H1 (cell line): Measurements from ENCODE around the gene CSNK1D. TPM values are rescaled to one million over a fixed set of nuclear protein-coding genes. Genes with fewer than 3 reads are reported as not detected.

Experiments
- CTCF ChIA-PET: fragments of 300-600 bp; sonication (Branson Sonifier 250); formaldehyde crosslinking; loops from one replicate; lab custom pipeline; 2021; ENCODE audit not compliant: partially characterized antibody; lab: Charles Lee
- POLR2A ChIA-PET: fragments of 300-600 bp; sonication (Branson Sonifier 250); formaldehyde crosslinking; loops from one replicate; lab custom pipeline; 2021; ENCODE audit warnings: inconsistent platforms; ENCODE audit not compliant: partially characterized antibody; lab: Charles Lee
- DNase-seq, 2 experiments: peaks; one replicate each; pipeline versions ENCODE4 v3.0.0 to v3.0.0-alpha.2; 2010 to 2022; ENCODE audit warnings: low spot score in 2 of 2, low read depth in 1 of 2, mixed read lengths in 1 of 2
- FAIRE-seq: peaks from 2 replicates; lab custom pipeline; 2011; peaks lifted over from hg19 to GRCh38; lab: Jason Lieb, UNC
- H2AFZ ChIP-seq: 2 replicates; pipeline ENCODE4 v1.8.1; 2012; ENCODE audit warnings: low read length, inconsistent platforms
- H2AK5ac ChIP-seq: 2 replicates; pipeline ENCODE4 v1.6.1; 2013; ENCODE audit warnings: low read depth, low read length
- H2BK120ac ChIP-seq: replicated peaks from 2 replicates; pipeline ENCODE3; 2013; ENCODE audit warnings: low read depth, low read length, inconsistent platforms
- H2BK12ac ChIP-seq: 2 replicates; pipeline ENCODE4 v1.6.1; 2013; ENCODE audit warnings: low read depth, low read length
- H2BK15ac ChIP-seq: 2 replicates; pipeline ENCODE4 v1.6.1; 2013; ENCODE audit warnings: low read length
- H2BK20ac ChIP-seq: 2 replicates; pipeline ENCODE4 v1.6.1; 2013; ENCODE audit warnings: low read length
- H2BK5ac ChIP-seq: 2 replicates; pipeline ENCODE4 v1.6.1; 2013; ENCODE audit warnings: low read depth, low read length
- H3K14ac ChIP-seq: 2 replicates; pipeline ENCODE4 v1.6.1; 2013; ENCODE audit warnings: inconsistent platforms; ENCODE audit not compliant: insufficient read length
- H3K18ac ChIP-seq: 2 replicates; pipeline ENCODE4 v1.6.1; 2013; ENCODE audit warnings: low read length; ENCODE audit errors: extremely low read depth
- H3K23ac ChIP-seq: 2 replicates; pipeline ENCODE4 v1.6.1; 2013; ENCODE audit warnings: inconsistent platforms; ENCODE audit not compliant: insufficient read length
- H3K23me2 ChIP-seq: 2 replicates; pipeline ENCODE4 v1.6.1; 2013; ENCODE audit warnings: low read depth, low read length
- H3K27ac ChIP-seq: 2 replicates; pipeline ENCODE4 v1.6.1; 2011; ENCODE audit warnings: low read depth, low read length, inconsistent platforms
- H3K27me3 ChIP-seq, 4 experiments: replicated peaks in 1 of 4; 1 replicate in 1 of 4; 2 replicates in 3 of 4; pipeline versions ENCODE4 v1.6.1 to v1.8.1; 2011 to 2013; ENCODE audit warnings: low read length in 3 of 4, mild to moderate bottlenecking in 3 of 4, inconsistent platforms in 2 of 4, mixed read lengths in 2 of 4, moderate library complexity in 1 of 4; ENCODE audit not compliant: control insufficient read depth in 3 of 4, insufficient read depth in 3 of 4; ENCODE audit errors: extremely low read depth in 1 of 4
- H3K36me3 ChIP-seq, 4 experiments: 2 replicates each; pipeline versions ENCODE4 v1.6.1 to v1.8.1; 2011 to 2013; ENCODE audit warnings: mild to moderate bottlenecking in 4 of 4, low read length in 3 of 4, moderate library complexity in 2 of 4, control low read depth in 1 of 4, inconsistent platforms in 1 of 4; ENCODE audit not compliant: insufficient read depth in 4 of 4, control insufficient read depth in 2 of 4
- H3K4ac ChIP-seq: replicated peaks from 2 replicates; pipeline ENCODE3; 2013; ENCODE audit warnings: low read length, low read depth, mixed read lengths, inconsistent platforms; ENCODE audit not compliant: insufficient read length
- H3K4me1 ChIP-seq, 4 experiments: replicated peaks in 1 of 4; 1 replicate in 1 of 4; 2 replicates in 3 of 4; pipeline versions ENCODE4 v1.6.1 to v1.8.1; 2011 to 2013; ENCODE audit warnings: low read length in 3 of 4, inconsistent platforms in 2 of 4, mixed read lengths in 1 of 4; ENCODE audit not compliant: insufficient read depth in 4 of 4, control insufficient read depth in 3 of 4
- H3K4me2 ChIP-seq, 2 experiments: 2 replicates each; pipeline versions ENCODE4 v1.6.1 to v1.8.1; 2011 to 2013; ENCODE audit warnings: low read depth in 2 of 2, low read length in 2 of 2, control low read depth in 1 of 2, inconsistent platforms in 1 of 2, mild to moderate bottlenecking in 1 of 2; ENCODE audit not compliant: insufficient read depth in 1 of 2
- H3K4me3 ChIP-seq, 4 experiments: fragments of 200-600, 300-600 bp in 1 of 4; sonication (generic), shearing (Covaris generic), sonication (Bioruptor Twin) in 1 of 4; 2 replicates each; pipeline versions ENCODE4 v1.5.1 to v1.8.1; 2011 to 2016; ENCODE audit warnings: low read length in 4 of 4, low read depth in 3 of 4, control low read depth in 2 of 4, inconsistent platforms in 2 of 4, mild to moderate bottlenecking in 2 of 4, mixed read lengths in 1 of 4, moderate library complexity in 1 of 4; ENCODE audit not compliant: insufficient read depth in 2 of 4; ENCODE audit errors: extremely low read depth in 1 of 4
- H3K56ac ChIP-seq: replicated peaks from 2 replicates; pipeline ENCODE3; 2013; ENCODE audit warnings: low read depth, mild to moderate bottlenecking, mixed read lengths, low read length, inconsistent platforms; ENCODE audit not compliant: insufficient read length
- H3K79me1 ChIP-seq: 2 replicates; pipeline ENCODE4 v1.6.1; 2013; ENCODE audit warnings: low read depth, low read length, control low read depth
- H3K79me2 ChIP-seq, 2 experiments: 2 replicates each; pipeline versions ENCODE4 v1.6.1 to v1.8.1; 2012 to 2013; ENCODE audit warnings: low read length in 2 of 2, mild to moderate bottlenecking in 2 of 2, inconsistent platforms in 1 of 2; ENCODE audit not compliant: insufficient read depth in 2 of 2, control insufficient read depth in 1 of 2
- H3K9ac ChIP-seq, 4 experiments: replicated peaks in 1 of 4; 1 replicate in 1 of 4; 2 replicates in 3 of 4; pipeline versions ENCODE4 v1.6.1 to v1.8.1; 2011 to 2013; ENCODE audit warnings: low read depth in 3 of 4, low read length in 3 of 4, control low read depth in 2 of 4, mild to moderate bottlenecking in 2 of 4, moderate library complexity in 2 of 4, inconsistent platforms in 1 of 4; ENCODE audit errors: extremely low read depth in 1 of 4
- H3K9me3 ChIP-seq, 2 experiments: 2 replicates each; pipeline versions ENCODE4 v1.6.1 to v1.8.1; 2012 to 2013; ENCODE audit warnings: mild to moderate bottlenecking in 2 of 2, moderate library complexity in 2 of 2, control low read depth in 1 of 2, inconsistent platforms in 1 of 2, low read depth in 1 of 2, low read length in 1 of 2, mixed read lengths in 1 of 2; ENCODE audit not compliant: insufficient read depth in 2 of 2
- H4K20me1 ChIP-seq, 2 experiments: replicated peaks in 1 of 2; 2 replicates each; pipeline versions ENCODE3 to v1.8.1; 2011 to 2013; ENCODE audit warnings: inconsistent platforms in 2 of 2, low read length in 2 of 2, mild to moderate bottlenecking in 1 of 2; ENCODE audit not compliant: insufficient read depth in 2 of 2, control insufficient read depth in 1 of 2
- H4K5ac ChIP-seq: 2 replicates; pipeline ENCODE4 v1.6.1; 2013; ENCODE audit warnings: low read length, low read depth, mixed read lengths, inconsistent platforms; ENCODE audit not compliant: insufficient read length
- H4K8ac ChIP-seq: 2 replicates; pipeline ENCODE4 v1.8.0; 2013; ENCODE audit warnings: mild to moderate bottlenecking, moderate library complexity, low read length, inconsistent platforms; ENCODE audit not compliant: insufficient read depth; ENCODE audit errors: extremely low read depth
- H4K91ac ChIP-seq: replicated peaks from 2 replicates; pipeline ENCODE3; 2013; ENCODE audit warnings: low read length, mixed read lengths, inconsistent platforms; ENCODE audit not compliant: insufficient read length
- PHF8 ChIP-seq: fragments of 200-600 bp; sonication (generic); conservative IDR thresholded peaks from 2 replicates; pipeline ENCODE4 v1.7.1; 2012; ENCODE audit warnings: low read depth, mild to moderate bottlenecking, inconsistent platforms, low read length, moderate library complexity
- POLR2AphosphoS5 ChIP-seq: IDR thresholded peaks from 2 replicates; pipeline ENCODE4 v1.6.1; 2011; ENCODE audit warnings: low read depth, low read length
- WGBS, 2 experiments: shearing (Covaris generic) in 1 of 2; methylation state at CpG; one replicate each; pipeline versions ENCODE4 v1.1.6 to v1.1.7; 2013 to 2015; ENCODE audit warnings: low lambda C conversion rate in 2 of 2, mixed read lengths in 2 of 2, inconsistent platforms in 1 of 2, low coverage in 1 of 2, missing lambda C conversion rate in 1 of 2; ENCODE audit not compliant: insufficient replicate concordance in 2 of 2, insufficient coverage in 1 of 2, insufficient read length in 1 of 2; ENCODE audit errors: extremely low coverage in 1 of 2, missing lambda C conversion rate in 1 of 2; 5-methylcytosine and 5-hydroxymethylcytosine counted together
- polyA plus RNA-seq, 7 experiments: library from polyadenylated mRNA; depleted of rRNA in 3 of 7; stranded (reverse) in 5 of 7; unstranded in 2 of 7; fragments of >200 nt in 5 of 7; fragments of 200-250 nt in 2 of 7; gene quantifications; 1 replicate in 5 of 7; 2 replicates in 1 of 7; 4 replicates in 1 of 7; pipeline versions ENCODE4 v1.2.1 to v1.2.3, GENCODE V29; 2011 to 2013; ENCODE audit warnings: missing spikeins in 2 of 7, mixed read lengths in 2 of 7
- total RNA-seq: library from RNA; stranded (reverse); fragmentation: NEBNext Ultra II Directional; extraction: Animal tissue kit (Norgen Biotek cat#: 25700); gene quantifications from 2 replicates; pipeline ENCODE4 v1.2.1, GENCODE V29; 2021

CSNK1D gene
- total and polyA plus RNA-seq, 2 of the 8 experiments (the other 6 are each of a cell fraction or from before 2014, with no cell fraction given), result 73.5 to 103 TPM

GRCh38 chr17:82271401-82271800 is 2.1 kb downstream of the CSNK1D start:
- 91% methylated on average over 6 of the region's 6 CpGs; no CpG with 5 or more reads in 1 of the 2 experiments for WGBS, 2 experiments
- no peak overlapping the region for H2BK12ac ChIP-seq

More at GRCh38 chr17:82271401-82271800, 2.1 kb downstream of the CSNK1D start:
- Histone ChIP-seq H3K4me2 (peak overlapping the region; percentile 15 to 71; a peak in 2 of 4 replicates), H2BK120ac (no peak overlapping the region), H2BK5ac (no peak overlapping the region), H3K9me3 (no peaks in the 10 kb centered on the region), H4K20me1 (peaks cover 41 to 47% of the 10 kb centered on the region in 2 experiments), H3K18ac (no peak overlapping the region), H4K5ac (no peak overlapping the region), H3K79me2 (peaks cover 52 to 62% of the 10 kb centered on the region in 2 experiments), H3K56ac (no peak overlapping the region), H2AK5ac (no peak overlapping the region), H3K14ac (no peak overlapping the region), H2BK20ac (no peak overlapping the region), H4K8ac (no peak overlapping the region), H3K4me1 (peaks cover 0 to 30% (median 7%) of the 10 kb centered on the region in 4 experiments; a peak in 6 of 7 replicates), H4K91ac (no peak overlapping the region), H3K4me3 (0 out of 8 replicates have a peak overlapping the region, but pooled peaks of 1 of the 4 experiments have one; percentile 93), H3K27ac (no peak overlapping the region), H3K23me2 (peaks cover 6% of the 10 kb centered on the region), H2BK15ac (no peak overlapping the region), H3K36me3 (peaks cover 3 to 24% (median 6%) of the 10 kb centered on the region in 4 experiments; a peak in 5 of 8 replicates), H3K79me1 (peaks cover 26% of the 10 kb centered on the region), H2AFZ (no peak overlapping the region), H3K9ac (no peak overlapping the region), H3K23ac (no peak overlapping the region), H3K27me3 (peaks cover 0 to 5% (median 5%) of the 10 kb centered on the region in 4 experiments; a peak in 3 of 7 replicates), H3K4ac (no peak overlapping the region)
- DNase-seq (no peak), FAIRE-seq (no peak)
- TF ChIP-seq POLR2AphosphoS5, result 0 out of 2 replicates have a peak, but pooled peaks have one; percentile 10
- no peak for TF ChIP-seq PHF8
- CTCF ChIA-PET, result interaction anchor here (1.1 to 1.2 kb wide), 2 partner anchors 15 to 153 kb away, joined by 3 read pairs; no protein-coding TSS in a partner anchor
- POLR2A ChIA-PET, result interaction anchor here (0.6 to 6.4 kb wide), 6 partner anchors 12 to 1998 kb away, joined by 3 to 41 read pairs (median 4); no protein-coding TSS in a partner anchor
